ENCODE data around the gene IL1RL2. TPM values are rescaled to one million over a fixed set of nuclear protein-coding genes. Genes with fewer than 3 reads are reported as not detected.

The IL1RL2 gene
- total and polyA plus RNA-seq, 2 of the 4 experiments (the other 2 are of a cell fraction): 0.09 to 0.36 TPM

DNA sequence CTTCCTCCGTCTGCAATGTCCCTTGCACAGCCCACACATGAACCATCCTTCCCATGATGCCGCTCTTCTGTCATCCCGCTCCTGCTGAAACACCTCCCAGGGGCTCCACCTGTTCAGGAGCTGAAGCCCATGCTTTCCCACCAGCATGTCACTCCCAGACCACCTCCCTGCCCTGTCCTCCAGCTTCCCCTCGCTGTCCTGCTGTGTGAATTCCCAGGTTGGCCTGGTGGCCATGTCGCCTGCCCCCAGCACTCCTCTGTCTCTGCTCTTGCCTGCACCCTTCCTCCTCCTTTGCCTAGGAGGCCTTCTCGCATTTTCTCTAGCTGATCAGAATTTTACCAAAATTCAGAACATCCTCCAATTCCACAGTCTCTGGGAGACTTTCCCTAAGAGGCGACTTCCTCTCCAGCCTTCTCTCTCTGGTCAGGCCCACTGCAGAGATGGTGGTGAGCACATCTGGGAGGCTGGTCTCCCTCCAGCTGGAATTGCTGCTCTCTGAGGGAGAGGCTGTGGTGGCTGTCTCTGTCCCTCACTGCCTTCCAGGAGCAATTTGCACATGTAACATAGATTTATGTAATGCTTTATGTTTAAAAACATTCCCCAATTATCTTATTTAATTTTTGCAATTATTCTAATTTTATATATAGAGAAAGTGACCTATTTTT is 8.9 kb upstream of the IL1RL2 start:
- Histone ChIP-seq H4K5ac (ENCODE audit: low read depth, low read length) (no peak overlapping the region), H3K9ac (ENCODE audit: low read depth, low read length) (no peak overlapping the region), H3K14ac (replicated peaks; ENCODE audit: low read depth, low read length) (no peak overlapping the region), H3K27ac (ENCODE audit: insufficient read depth, low read length) (no peak overlapping the region), H3K36me3 (ENCODE audit: control insufficient read depth, insufficient read depth, low read length) (peaks cover 42% of the 10 kb centered on the region), H3K79me1 (ENCODE audit: low read depth in 1 of 2, low read length in 2 of 2) (no peaks in the 10 kb centered on the region), H2BK5ac (ENCODE audit: low read depth, low read length, poor library complexity, severe bottlenecking) (no peak overlapping the region), H4K91ac (ENCODE audit: insufficient read depth, low read depth, low read length) (no peak overlapping the region), H2AK9ac (replicated peaks; ENCODE audit: low read depth, low read length, poor library complexity) (no peak overlapping the region), H4K8ac (ENCODE audit: low read depth in 2 of 2, low read length in 2 of 2) (no peak overlapping the region), H3K4me3 (ENCODE audit: insufficient read depth, low read depth, low read length) (no peak overlapping the region), H3K9me1 (ENCODE audit: insufficient read depth, low read length) (no peaks in the 10 kb centered on the region), H3K23ac (ENCODE audit: low read depth, low read length) (no peak overlapping the region), H2AK5ac (ENCODE audit: low read depth, low read length) (no peak overlapping the region), H2BK20ac (ENCODE audit: low read depth, low read length) (no peak overlapping the region), H3K4me1 (ENCODE audit: control insufficient read depth, insufficient read depth, low read length) (no peaks in the 10 kb centered on the region), H3K4ac (ENCODE audit: low read depth, low read length) (no peak overlapping the region), H2AFZ (replicated peaks; ENCODE audit: low read length, poor library complexity) (no peak overlapping the region), H4K20me1 (ENCODE audit: insufficient read depth, low read length) (no peaks in the 10 kb centered on the region), H3K9me3 (ENCODE audit: control insufficient read depth, insufficient read depth, low read length) (no peaks in the 10 kb centered on the region), H3K56ac (ENCODE audit: extremely low read depth, insufficient read depth, low read length) (no peak overlapping the region), H3K27me3 (ENCODE audit: control insufficient read depth, insufficient read depth, low read length) (no peaks in the 10 kb centered on the region), H3K18ac (ENCODE audit: low read depth, low read length) (no peak overlapping the region), H2BK15ac (ENCODE audit: low read depth, low read length) (no peak overlapping the region), H2BK120ac (ENCODE audit: low read depth, low read length) (no peak overlapping the region), H3K4me2 (ENCODE audit: low read depth, low read length) (no peak overlapping the region)
- in situ Hi-C loops (cut with MboI; ENCODE audit: low sequenced_read_pairs): loop anchor here (10.0 kb wide), 2 partner anchors 267 to 293 kb away; no protein-coding TSS in a partner anchor
- DNase-seq: no peak
- POLR2A ChIA-PET (ENCODE audit: unreplicated experiment): no interaction called here
- intact Hi-C loops (cut with micrococcal nuclease): no loop called here
- TF ChIP-seq MXI1 (IDR thresholded peaks at IDR 0.05; ENCODE audit: borderline replicate concordance, low read depth, low read length) (no peak), MAZ (IDR thresholded peaks at IDR 0.05; ENCODE audit: borderline replicate concordance, low read depth, low read length) (no peak), POLR2A (IDR thresholded peaks at IDR 0.05; ENCODE audit: low read depth, low read length) (no peak), FOS (IDR thresholded peaks at IDR 0.05; ENCODE audit: low read depth, low read length) (no peak)
- WGBS, 2 experiments (ENCODE audit: extremely low coverage in 2 of 2, insufficient read length in 1 of 2): 100% methylated on average over 3 of the region's 7 CpGs; no CpG with 5 or more reads in 1 of the 2 experiments
- no peak for ATAC-seq (ENCODE audit: low read depth)
- no TSS peak for BruUV-seq (replicated peaks)
- CTCF ChIA-PET: no interaction called here
- dilution Hi-C loops (cut with HindIII; ENCODE audit: low sequenced_read_pairs, unreplicated experiment): no loop called here

All from IMR-90 (cell line).